H9 (cell line): ENCODE measurements around the gene RND2. TPM values are rescaled to one million over a fixed set of nuclear protein-coding genes. Genes with fewer than 3 reads are reported as not detected.

Source experiments
- DNase-seq: peaks from one replicate; pipeline ENCODE4 v3.0.0-alpha.2; 2017
- H2AFZ ChIP-seq: one replicate; pipeline ENCODE4 v1.6.1; 2013; ENCODE audit warnings: mild to moderate bottlenecking, low read length, control low read depth, moderate library complexity
- H2AK5ac ChIP-seq: 2 replicates; pipeline ENCODE4 v1.6.1; 2013; ENCODE audit warnings: low read length, control low read depth, mixed read lengths; ENCODE audit not compliant: insufficient read length
- H2BK120ac ChIP-seq: one replicate; pipeline ENCODE4 v1.6.1; 2013; ENCODE audit warnings: low read depth, mild to moderate bottlenecking, low read length, control low read depth, inconsistent platforms; ENCODE audit not compliant: poor library complexity, severe bottlenecking
- H2BK12ac ChIP-seq: 2 replicates; pipeline ENCODE4 v1.6.1; 2013; ENCODE audit warnings: low read length, control low read depth, mixed read lengths, low read depth; ENCODE audit not compliant: insufficient read length
- H2BK15ac ChIP-seq: 2 replicates; pipeline ENCODE4 v1.6.1; 2013; ENCODE audit warnings: low read depth, low read length, control low read depth
- H2BK20ac ChIP-seq: one replicate; pipeline ENCODE4 v1.6.1; 2013; ENCODE audit warnings: low read depth, mild to moderate bottlenecking, low read length, control low read depth, inconsistent platforms; ENCODE audit not compliant: poor library complexity, severe bottlenecking
- H2BK5ac ChIP-seq: 2 replicates; pipeline ENCODE4 v1.6.1; 2013; ENCODE audit warnings: low read length, control low read depth, mixed read lengths; ENCODE audit not compliant: insufficient read length
- H3K14ac ChIP-seq: 2 replicates; pipeline ENCODE4 v1.6.1; 2013; ENCODE audit warnings: low read length, control low read depth; ENCODE audit not compliant: insufficient read depth
- H3K18ac ChIP-seq: 2 replicates; pipeline ENCODE4 v1.6.1; 2013; ENCODE audit warnings: low read depth, mild to moderate bottlenecking, mixed read lengths, low read length, control low read depth; ENCODE audit not compliant: insufficient read length
- H3K23ac ChIP-seq: 2 replicates; pipeline ENCODE4 v1.6.1; 2013; ENCODE audit warnings: low read length, control low read depth, mixed read lengths, low read depth; ENCODE audit not compliant: insufficient read length
- H3K23me2 ChIP-seq: 2 replicates; pipeline ENCODE4 v1.6.1; 2013; ENCODE audit warnings: low read depth, mild to moderate bottlenecking, mixed read lengths, low read length, control low read depth; ENCODE audit not compliant: insufficient read length, poor library complexity, severe bottlenecking
- H3K27ac ChIP-seq: 2 replicates; pipeline ENCODE4 v1.5.1; 2013; ENCODE audit warnings: low read length, control low read depth, mixed read lengths, low read depth; ENCODE audit not compliant: insufficient read length
- H3K27me3 ChIP-seq: 2 replicates; pipeline ENCODE4 v1.6.1; 2013; ENCODE audit warnings: low read length, control low read depth, inconsistent platforms; ENCODE audit not compliant: insufficient read depth
- H3K4ac ChIP-seq: 2 replicates; pipeline ENCODE4 v1.6.1; 2013; ENCODE audit warnings: low read depth, mild to moderate bottlenecking, control low read depth, inconsistent platforms, low read length, moderate library complexity
- H3K4me1 ChIP-seq: 2 replicates; pipeline ENCODE4 v1.6.1; 2013; ENCODE audit warnings: low read length, control low read depth, inconsistent platforms; ENCODE audit not compliant: insufficient read depth
- H3K4me2 ChIP-seq: 2 replicates; pipeline ENCODE4 v1.6.1; 2013; ENCODE audit warnings: low read length, control low read depth, mixed read lengths; ENCODE audit not compliant: insufficient read length, insufficient read depth
- H3K56ac ChIP-seq: 2 replicates; pipeline ENCODE4 v1.6.1; 2013; ENCODE audit warnings: low read depth, mild to moderate bottlenecking, mixed read lengths, low read length, control low read depth; ENCODE audit not compliant: insufficient read length
- H3K79me1 ChIP-seq: 2 replicates; pipeline ENCODE4 v1.6.1; 2013; ENCODE audit warnings: low read depth, mild to moderate bottlenecking, moderate library complexity, low read length, control low read depth, inconsistent platforms; ENCODE audit not compliant: insufficient read depth, poor library complexity, severe bottlenecking
- H3K79me2 ChIP-seq: 2 replicates; pipeline ENCODE4 v1.6.1; 2013; ENCODE audit warnings: low read length, control low read depth, inconsistent platforms; ENCODE audit not compliant: insufficient read depth
- H3K9ac ChIP-seq: 2 replicates; pipeline ENCODE4 v1.6.1; 2013; ENCODE audit warnings: low read length, control low read depth, mixed read lengths; ENCODE audit not compliant: insufficient read length; ENCODE audit errors: extremely low read depth
- H3K9me3 ChIP-seq: one replicate; pipeline ENCODE4 v1.6.1; 2013; ENCODE audit warnings: low read depth, low read length, inconsistent platforms; ENCODE audit not compliant: control insufficient read depth
- H3T11ph ChIP-seq: one replicate; pipeline ENCODE4 v1.6.1; 2013; ENCODE audit warnings: mild to moderate bottlenecking, low read length, control low read depth, inconsistent platforms
- H4K20me1 ChIP-seq: one replicate; pipeline ENCODE4 v1.6.1; 2013; ENCODE audit not compliant: control insufficient read depth, insufficient read length, insufficient read depth
- H4K5ac ChIP-seq: 2 replicates; pipeline ENCODE4 v1.6.1; 2013; ENCODE audit warnings: low read depth, mild to moderate bottlenecking, mixed read lengths, low read length, control low read depth; ENCODE audit not compliant: insufficient read length
- H4K8ac ChIP-seq: replicated peaks from 2 replicates; pipeline ENCODE4 v1.6.1; 2013; ENCODE audit warnings: low read length, control low read depth, mixed read lengths, low read depth; ENCODE audit not compliant: insufficient read length
- H4K91ac ChIP-seq: 2 replicates; pipeline ENCODE4 v1.6.1; 2013; ENCODE audit warnings: low read depth, mild to moderate bottlenecking, moderate library complexity, mixed read lengths, low read length, control low read depth; ENCODE audit not compliant: insufficient read length
- H3K27ac Mint-ChIP-seq, 3 experiments: 2 replicates in 2 of 3; 3 replicates in 1 of 3; pipeline ENCODE4 v1.8.0; 2020 to 2021; ENCODE audit warnings: mixed read lengths in 3 of 3, mild to moderate bottlenecking in 1 of 3, moderate library complexity in 1 of 3
- H3K27me3 Mint-ChIP-seq: 2 replicates; pipeline ENCODE4 v1.8.0; 2021; ENCODE audit warnings: low read depth, mild to moderate bottlenecking, moderate library complexity, mixed read lengths
- H3K36me3 Mint-ChIP-seq, 3 experiments: 2 replicates in 2 of 3; 3 replicates in 1 of 3; pipeline ENCODE4 v1.8.0; 2020 to 2021; ENCODE audit warnings: low read depth in 3 of 3, mixed read lengths in 3 of 3; ENCODE audit not compliant: insufficient read depth in 1 of 3
- H3K4me1 Mint-ChIP-seq, 2 experiments: 2 replicates each; pipeline ENCODE4 v1.8.0; 2020; ENCODE audit warnings: mixed read lengths in 2 of 2
- H3K4me3 Mint-ChIP-seq, 2 experiments: 2 replicates in 1 of 2; 3 replicates in 1 of 2; pipeline ENCODE4 v1.8.0; 2020 to 2021; ENCODE audit warnings: mild to moderate bottlenecking in 2 of 2, mixed read lengths in 2 of 2, moderate library complexity in 1 of 2
- H3K9me3 Mint-ChIP-seq, 2 experiments: 2 replicates in 1 of 2; 3 replicates in 1 of 2; pipeline ENCODE4 v1.8.0; 2020; ENCODE audit warnings: mild to moderate bottlenecking in 2 of 2, mixed read lengths in 2 of 2, moderate library complexity in 1 of 2
- WGBS: extraction: QIAGEN DNeasy Blood & Tissue Kit; methylation state at CpG from one replicate; pipeline ENCODE4 v1.1.7; 2013; ENCODE audit warnings: missing lambda C conversion rate, low lambda C conversion rate, mixed read lengths; ENCODE audit not compliant: insufficient read length; ENCODE audit errors: extremely low coverage; 5-methylcytosine and 5-hydroxymethylcytosine counted together
- total RNA-seq: library from RNA; stranded (reverse); gene quantifications from 2 replicates; pipeline ENCODE4 v1.2.1, GENCODE V29; 2021
- TF ChIP-seq, protein P1 (sequence below): fragments of 200-600 bp; sonication (generic); conservative IDR thresholded peaks from 3 replicates; pipeline ENCODE4 v1.8.0; 2021; ENCODE audit warnings: antibody characterized with exemption, mild to moderate bottlenecking

The RND2 gene
- total RNA-seq, 1 experiment from 2014 or later = 47.8 TPM

DNA sequence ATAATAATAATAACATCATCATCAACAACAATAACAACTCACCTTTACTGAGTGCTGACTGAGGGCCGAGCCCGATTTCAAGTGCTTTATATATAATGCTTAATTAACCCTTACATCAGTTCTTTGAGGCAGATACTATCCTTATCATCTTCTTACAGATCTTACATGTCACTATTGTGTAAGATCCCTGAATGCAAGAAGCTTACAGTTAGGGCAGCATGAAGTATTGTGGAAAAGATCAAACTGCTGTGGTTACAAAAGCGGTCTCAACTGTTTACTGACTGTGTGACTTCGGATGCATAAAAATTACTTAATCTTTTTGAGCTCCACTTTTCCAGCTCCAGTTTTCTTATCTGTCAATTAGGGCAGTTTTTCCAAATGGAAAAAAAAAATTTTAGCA is 6.1 kb upstream of the RND2 start:
- Histone ChIP-seq H3K27me3 (no peaks in the 10 kb centered on the region), H3K9me3 (no peaks in the 10 kb centered on the region), H4K8ac (no peak overlapping the region), H3K18ac (no peak overlapping the region), H3K4me2 (no peak overlapping the region), H2BK12ac (no peak overlapping the region), H2BK20ac (no peak overlapping the region), H3K79me2 (no peaks in the 10 kb centered on the region; the same call in 1 of the 2 replicates), H3T11ph (no peak overlapping the region), H3K4me1 (peaks cover 3% of the 10 kb centered on the region), H3K23ac (no peak overlapping the region), H3K27ac (no peak overlapping the region), H3K23me2 (peaks cover 5% of the 10 kb centered on the region), H3K56ac (no peak overlapping the region), H4K20me1 (no peaks in the 10 kb centered on the region), H2AK5ac (no peak overlapping the region), H4K91ac (no peak overlapping the region), H2BK15ac (no peak overlapping the region), H3K4ac (no peak overlapping the region), H2BK5ac (no peak overlapping the region), H3K79me1 (no peaks in the 10 kb centered on the region), H2BK120ac (no peak overlapping the region), H2AFZ (no peak overlapping the region), H3K9ac (no peak overlapping the region), H4K5ac (no peak overlapping the region), H3K14ac (no peak overlapping the region)
- TF ChIP-seq, protein P1, sequence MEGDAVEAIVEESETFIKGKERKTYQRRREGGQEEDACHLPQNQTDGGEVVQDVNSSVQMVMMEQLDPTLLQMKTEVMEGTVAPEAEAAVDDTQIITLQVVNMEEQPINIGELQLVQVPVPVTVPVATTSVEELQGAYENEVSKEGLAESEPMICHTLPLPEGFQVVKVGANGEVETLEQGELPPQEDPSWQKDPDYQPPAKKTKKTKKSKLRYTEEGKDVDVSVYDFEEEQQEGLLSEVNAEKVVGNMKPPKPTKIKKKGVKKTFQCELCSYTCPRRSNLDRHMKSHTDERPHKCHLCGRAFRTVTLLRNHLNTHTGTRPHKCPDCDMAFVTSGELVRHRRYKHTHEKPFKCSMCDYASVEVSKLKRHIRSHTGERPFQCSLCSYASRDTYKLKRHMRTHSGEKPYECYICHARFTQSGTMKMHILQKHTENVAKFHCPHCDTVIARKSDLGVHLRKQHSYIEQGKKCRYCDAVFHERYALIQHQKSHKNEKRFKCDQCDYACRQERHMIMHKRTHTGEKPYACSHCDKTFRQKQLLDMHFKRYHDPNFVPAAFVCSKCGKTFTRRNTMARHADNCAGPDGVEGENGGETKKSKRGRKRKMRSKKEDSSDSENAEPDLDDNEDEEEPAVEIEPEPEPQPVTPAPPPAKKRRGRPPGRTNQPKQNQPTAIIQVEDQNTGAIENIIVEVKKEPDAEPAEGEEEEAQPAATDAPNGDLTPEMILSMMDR = no peak
- no peaks in the 10 kb centered on the region for H3K27me3 Mint-ChIP-seq
- no peaks in the 10 kb centered on the region for H3K9me3 Mint-ChIP-seq
- WGBS = no CpG with 5 or more reads among the region's 4 CpGs
- no peak for DNase-seq
- H3K4me1 Mint-ChIP-seq = peaks cover 27 to 54% of the 10 kb centered on the region in 2 experiments
- H3K27ac Mint-ChIP-seq = no peak overlapping the region
- peaks cover 11 to 47% (median 45%) of the 10 kb centered on the region in 3 experiments; a peak in 6 of 7 replicates for H3K36me3 Mint-ChIP-seq
- H3K4me3 Mint-ChIP-seq = no peak overlapping the region
